Glutamatergic neuron (in vitro differentiated cells): ENCODE results near the gene COL20A1. TPM values are rescaled to one million over a fixed set of nuclear protein-coding genes. Genes with fewer than 3 reads are reported as not detected.

Experiments used
- DNase-seq: peaks from one replicate; pipeline ENCODE4 v3.0.0; 2022
- H3K27ac Mint-ChIP-seq: one replicate; pipeline ENCODE4 v1.8.0; 2020; ENCODE audit warnings: mild to moderate bottlenecking, mixed read lengths, inconsistent platforms; ENCODE audit not compliant: unreplicated experiment
- H3K27me3 Mint-ChIP-seq: one replicate; pipeline ENCODE4 v1.8.0; 2020; ENCODE audit warnings: mild to moderate bottlenecking, moderate library complexity, mixed read lengths, inconsistent platforms; ENCODE audit not compliant: unreplicated experiment
- H3K36me3 Mint-ChIP-seq: one replicate; pipeline ENCODE4 v1.8.0; 2020; ENCODE audit warnings: mild to moderate bottlenecking, mixed read lengths, inconsistent platforms; ENCODE audit not compliant: unreplicated experiment
- H3K4me1 Mint-ChIP-seq: one replicate; pipeline ENCODE4 v1.8.0; 2020; ENCODE audit warnings: mild to moderate bottlenecking, low read depth, mixed read lengths, inconsistent platforms; ENCODE audit not compliant: unreplicated experiment
- H3K4me3 Mint-ChIP-seq: one replicate; pipeline ENCODE4 v1.8.0; 2020; ENCODE audit warnings: mild to moderate bottlenecking, mixed read lengths, inconsistent platforms; ENCODE audit not compliant: unreplicated experiment
- H3K9me3 Mint-ChIP-seq: one replicate; pipeline ENCODE4 v1.8.0; 2020; ENCODE audit warnings: mild to moderate bottlenecking, moderate library complexity, mixed read lengths, inconsistent platforms; ENCODE audit not compliant: unreplicated experiment
- total RNA-seq: library from RNA; stranded (reverse); fragmentation: NEBNext Ultra II Directional; extraction: Animal tissue kit (Norgen Biotek cat#: 25700); gene quantifications from one replicate; pipeline ENCODE4 v1.2.1, GENCODE V29; 2021; ENCODE audit not compliant: unreplicated experiment
- TF ChIP-seq, protein P1 (sequence below): fragments of 200-600 bp; sonication (generic); IDR thresholded peaks from one replicate; pipeline ENCODE4 v1.5.0; 2021; ENCODE audit not compliant: partially characterized antibody, unreplicated experiment

Gene COL20A1
- total RNA-seq, 1 donor from 2014 or later: 2.1 TPM

DNA sequence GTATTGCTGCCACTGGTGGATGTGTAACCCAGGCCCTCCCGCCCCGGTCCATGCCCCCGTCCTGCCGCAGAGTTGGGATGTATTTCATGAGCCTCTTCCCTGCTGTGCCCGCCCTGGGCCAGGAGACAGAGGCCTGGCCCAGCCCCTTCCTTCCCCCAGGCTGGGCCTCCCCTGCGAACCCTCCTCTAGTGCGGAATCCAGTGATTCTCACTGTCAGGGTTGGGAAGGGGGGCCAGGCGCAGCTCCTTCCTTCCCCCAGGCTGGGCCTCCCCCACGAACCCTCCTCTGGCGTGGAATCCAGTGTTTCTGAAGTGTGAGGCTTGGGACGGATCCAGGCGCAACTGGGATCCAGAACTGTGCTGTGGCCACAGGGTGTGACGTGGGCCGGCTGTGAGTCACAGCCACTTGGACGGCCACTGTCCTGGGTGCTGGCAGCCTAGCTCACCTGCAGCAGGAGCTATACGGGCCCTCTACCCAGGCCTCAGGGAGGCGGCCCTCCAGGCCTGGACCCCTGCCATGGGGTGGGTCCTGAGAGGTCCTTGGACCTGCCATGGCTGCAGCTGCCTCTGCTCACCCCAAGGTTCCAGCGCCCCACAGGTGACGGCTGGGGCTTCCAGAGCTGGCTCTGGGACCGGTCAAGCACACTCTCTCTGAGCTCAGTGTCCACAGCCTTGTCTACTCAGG lies 28.3 kb downstream of the COL20A1 start:
- H3K27ac Mint-ChIP-seq: no peak overlapping the region
- no peaks in the 10 kb centered on the region for H3K9me3 Mint-ChIP-seq
- H3K36me3 Mint-ChIP-seq: no peaks in the 10 kb centered on the region
- peaks cover 8% of the 10 kb centered on the region for H3K4me1 Mint-ChIP-seq
- TF ChIP-seq, protein P1, sequence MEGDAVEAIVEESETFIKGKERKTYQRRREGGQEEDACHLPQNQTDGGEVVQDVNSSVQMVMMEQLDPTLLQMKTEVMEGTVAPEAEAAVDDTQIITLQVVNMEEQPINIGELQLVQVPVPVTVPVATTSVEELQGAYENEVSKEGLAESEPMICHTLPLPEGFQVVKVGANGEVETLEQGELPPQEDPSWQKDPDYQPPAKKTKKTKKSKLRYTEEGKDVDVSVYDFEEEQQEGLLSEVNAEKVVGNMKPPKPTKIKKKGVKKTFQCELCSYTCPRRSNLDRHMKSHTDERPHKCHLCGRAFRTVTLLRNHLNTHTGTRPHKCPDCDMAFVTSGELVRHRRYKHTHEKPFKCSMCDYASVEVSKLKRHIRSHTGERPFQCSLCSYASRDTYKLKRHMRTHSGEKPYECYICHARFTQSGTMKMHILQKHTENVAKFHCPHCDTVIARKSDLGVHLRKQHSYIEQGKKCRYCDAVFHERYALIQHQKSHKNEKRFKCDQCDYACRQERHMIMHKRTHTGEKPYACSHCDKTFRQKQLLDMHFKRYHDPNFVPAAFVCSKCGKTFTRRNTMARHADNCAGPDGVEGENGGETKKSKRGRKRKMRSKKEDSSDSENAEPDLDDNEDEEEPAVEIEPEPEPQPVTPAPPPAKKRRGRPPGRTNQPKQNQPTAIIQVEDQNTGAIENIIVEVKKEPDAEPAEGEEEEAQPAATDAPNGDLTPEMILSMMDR: no peak
- peak; percentile 10 for DNase-seq
- no peak overlapping the region for H3K4me3 Mint-ChIP-seq
- H3K27me3 Mint-ChIP-seq: peaks cover 3% of the 10 kb centered on the region

DNA sequence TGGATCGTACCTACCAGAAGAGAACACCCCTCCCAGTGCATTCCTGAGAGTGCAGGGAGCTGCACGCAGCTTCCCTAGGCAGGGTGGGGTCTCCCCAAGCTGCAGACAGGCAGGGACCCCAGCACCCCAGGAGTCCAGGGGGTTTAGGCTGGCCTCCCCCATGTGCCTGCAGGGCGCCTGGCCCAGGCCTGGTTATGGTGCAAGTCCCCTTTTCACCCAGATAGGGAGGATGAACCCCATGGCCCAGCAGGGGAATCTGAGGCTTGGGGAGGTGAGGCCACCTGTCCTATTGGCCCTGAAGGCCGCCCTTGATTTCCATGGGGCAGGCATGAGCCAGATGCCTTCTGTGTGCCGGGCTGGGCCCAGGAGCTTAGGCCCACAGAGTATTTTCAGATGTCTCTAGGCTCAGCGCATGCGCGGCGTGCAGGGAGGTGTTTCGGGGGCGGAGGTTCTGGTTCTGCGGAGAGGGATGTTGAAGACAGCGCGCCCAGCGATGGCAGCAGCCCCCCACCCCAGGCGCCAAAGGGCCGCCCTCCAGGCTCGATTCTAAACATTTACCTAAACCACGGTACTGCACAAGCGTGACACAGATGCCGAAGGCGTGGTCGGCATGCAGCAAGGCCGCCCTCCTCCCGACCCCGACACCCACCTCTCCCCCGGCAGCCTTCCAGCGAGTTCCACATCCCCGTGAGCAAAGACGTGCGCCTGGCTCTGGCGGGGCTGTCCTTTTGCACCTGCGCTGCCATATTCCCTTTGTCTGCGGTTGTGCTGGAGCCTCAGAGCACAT lies 29.4 kb downstream of the COL20A1 start:
- H3K27ac Mint-ChIP-seq: no peak overlapping the region
- peaks cover 3% of the 10 kb centered on the region for H3K27me3 Mint-ChIP-seq
- peaks cover 3% of the 10 kb centered on the region for H3K9me3 Mint-ChIP-seq
- peak; percentile 17 for DNase-seq
- H3K4me1 Mint-ChIP-seq: peaks cover 8% of the 10 kb centered on the region
- H3K36me3 Mint-ChIP-seq: no peaks in the 10 kb centered on the region
- TF ChIP-seq, protein P1: no peak
- H3K4me3 Mint-ChIP-seq: no peak overlapping the region

DNA sequence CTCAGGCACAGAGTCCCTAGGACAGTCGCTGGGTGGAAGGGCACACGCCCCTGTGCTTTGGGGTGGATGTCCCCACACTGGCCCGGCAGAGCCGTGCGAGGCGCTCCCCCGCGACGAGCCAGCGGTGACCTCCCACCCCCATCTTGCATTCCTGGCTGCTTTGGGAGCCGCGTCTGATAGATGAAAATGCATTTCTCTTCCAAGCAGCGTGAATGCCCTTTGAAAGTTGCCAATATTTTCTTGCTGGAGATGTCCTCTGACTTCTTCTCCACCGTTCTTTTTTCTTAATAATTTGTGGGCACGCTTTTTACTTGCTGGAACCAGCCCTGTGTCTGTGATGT lies 29.9 kb downstream of the COL20A1 start:
- H3K9me3 Mint-ChIP-seq: peaks cover 3% of the 10 kb centered on the region
- H3K36me3 Mint-ChIP-seq: no peaks in the 10 kb centered on the region
- peak; percentile 9 for DNase-seq
- peaks cover 8% of the 10 kb centered on the region for H3K4me1 Mint-ChIP-seq
- no peak overlapping the region for H3K27ac Mint-ChIP-seq
- peaks cover 1% of the 10 kb centered on the region for H3K27me3 Mint-ChIP-seq
- TF ChIP-seq, protein P1: no peak
- H3K4me3 Mint-ChIP-seq: peak overlapping the region; percentile 22

DNA sequence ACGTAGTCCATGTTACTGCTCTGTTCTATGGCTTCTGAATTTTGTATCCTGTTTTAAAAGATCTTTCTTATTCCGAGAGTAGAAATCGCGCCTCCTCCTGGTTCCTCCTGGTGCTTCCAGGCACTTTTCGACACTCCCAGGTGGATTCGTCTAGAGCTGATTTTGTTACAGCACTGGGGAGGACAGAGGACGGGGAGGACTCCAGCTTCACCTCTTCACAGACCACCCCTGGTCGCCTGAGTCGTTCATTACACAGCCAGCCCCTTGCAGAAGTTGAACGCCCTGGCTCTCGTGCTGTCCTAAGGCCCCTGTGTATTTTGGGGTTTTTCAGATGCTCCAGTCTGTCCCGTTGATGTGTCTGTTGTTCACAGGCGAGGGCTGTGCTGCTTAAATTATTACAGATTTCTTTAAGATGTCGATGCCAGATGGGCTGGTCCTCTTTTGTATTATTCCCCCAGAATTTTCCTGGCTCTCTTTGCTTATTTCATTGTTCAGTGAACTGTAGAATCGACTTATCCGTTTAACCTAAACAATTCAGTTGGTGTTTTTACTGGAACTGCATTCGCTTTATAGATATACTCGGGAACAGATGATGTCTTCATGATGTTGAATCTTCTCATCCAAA lies 30.5 kb downstream of the COL20A1 start:
- TF ChIP-seq, protein P1: no peak
- H3K27me3 Mint-ChIP-seq: peaks cover 1% of the 10 kb centered on the region
- peaks cover 8% of the 10 kb centered on the region for H3K4me1 Mint-ChIP-seq

More for the DNA sequence above, 30.5 kb downstream of the COL20A1 start:
- peak overlapping the region; percentile 8 for H3K4me3 Mint-ChIP-seq
- peak; percentile 13 for DNase-seq
- no peak overlapping the region for H3K27ac Mint-ChIP-seq
- H3K9me3 Mint-ChIP-seq: peaks cover 3% of the 10 kb centered on the region
- H3K36me3 Mint-ChIP-seq: no peaks in the 10 kb centered on the region
